ENCODE measurements around the gene LCN2.

LCN2 gene

GRCh38 chr9:128114326-128115186 is 34.7 kb upstream of the LCN2 start:
- CTCF ChIA-PET, result interaction anchor here (0.8 kb wide), 1 partner anchor 171 kb away, joined by 3 read pairs; no protein-coding TSS in a partner anchor

GRCh38 chr9:128115187-128116103 is 33.8 kb upstream of the LCN2 start:
- TF ChIP-seq BHLHE40 (IDR thresholded peaks at IDR 0.05; ENCODE audit: borderline replicate concordance) (no peak), ELF4 (IDR thresholded peaks at IDR 0.05) (no peak), LEF1 (IDR thresholded peaks at IDR 0.05; ENCODE audit: borderline replicate concordance) (no peak), ZNF384 (IDR thresholded peaks at IDR 0.05) (no peak), PKNOX1 (IDR thresholded peaks at IDR 0.05) (no peak), FOXK2 (IDR thresholded peaks at IDR 0.05) (no peak), SUZ12 (IDR thresholded peaks at IDR 0.05) (no peak), SP1 (IDR thresholded peaks at IDR 0.05) (no peak), L3MBTL2 (conservative IDR thresholded peaks at IDR 0.05) (no peak), TARDBP (IDR thresholded peaks at IDR 0.05) (no peak), FOXM1 (IDR thresholded peaks at IDR 0.05; ENCODE audit: borderline replicate concordance) (no peak), HDGF (IDR thresholded peaks at IDR 0.05; ENCODE audit: borderline replicate concordance) (no peak)
- ChIA-PET CTCF (interaction anchor here (0.7 to 1.1 kb wide), 3 partner anchors 9 to 172 kb away, joined by 3 to 4 read pairs (median 3); no protein-coding TSS in a partner anchor), POLR2A (interaction anchor here (1.2 to 1.3 kb wide), 2 partner anchors 15 to 48 kb away, joined by 3 read pairs; partner anchors contain the start of gene SLC25A25)
- DNase-seq (ENCODE audit: extremely low spot score), result no peak

More at GRCh38 chr9:128114326-128115186, 34.7 kb upstream of the LCN2 start:
- no peak for TF ChIP-seq HDGF (IDR thresholded peaks at IDR 0.05; ENCODE audit: borderline replicate concordance)
- no peak for TF ChIP-seq FOXM1 (IDR thresholded peaks at IDR 0.05; ENCODE audit: borderline replicate concordance)
- TF ChIP-seq SUZ12 (IDR thresholded peaks at IDR 0.05), result no peak
- POLR2A ChIA-PET, result interaction anchor here (1.2 kb wide), 1 partner anchor 47 kb away, joined by 3 read pairs; the partner anchor contains the start of gene SLC25A25
- DNase-seq (ENCODE audit: extremely low spot score), result no peak

- no peak for DNase-seq (ENCODE audit: extremely low spot score)
- POLR2A ChIA-PET, result interaction anchor here (1.3 kb wide), 1 partner anchor 16 kb away, joined by 3 read pairs; no protein-coding TSS in a partner anchor
- CTCF ChIA-PET, result interaction anchor here (0.7 to 1.8 kb wide), 4 partner anchors 8 to 174 kb away, joined by 3 to 12 read pairs (median 4); no protein-coding TSS in a partner anchor
- TF ChIP-seq ZNF384 (IDR thresholded peaks at IDR 0.05) (no peak), LEF1 (IDR thresholded peaks at IDR 0.05; ENCODE audit: borderline replicate concordance) (no peak), L3MBTL2 (conservative IDR thresholded peaks at IDR 0.05) (no peak), TARDBP (IDR thresholded peaks at IDR 0.05) (no peak), ARNT (IDR thresholded peaks at IDR 0.05) (no peak), BHLHE40 (IDR thresholded peaks at IDR 0.05; ENCODE audit: borderline replicate concordance) (no peak), SP1 (IDR thresholded peaks at IDR 0.05) (no peak), ELF4 (IDR thresholded peaks at IDR 0.05) (no peak), CTBP1 (IDR thresholded peaks at IDR 0.05; ENCODE audit: borderline replicate concordance) (no peak), PKNOX1 (IDR thresholded peaks at IDR 0.05) (no peak), FOXM1 (IDR thresholded peaks at IDR 0.05; ENCODE audit: borderline replicate concordance) (no peak), FOXA1 (IDR thresholded peaks at IDR 0.05) (no peak), SUZ12 (IDR thresholded peaks at IDR 0.05) (no peak), HDGF (IDR thresholded peaks at IDR 0.05; ENCODE audit: borderline replicate concordance) (no peak), NFRKB (IDR thresholded peaks at IDR 0.05) (no peak)
These were observed 32.9 kb upstream of the LCN2 start for GRCh38 chr9:128116104-128117083.

GRCh38 chr9:128117613-128118471 is 31.4 kb upstream of the LCN2 start:
- DNase-seq (ENCODE audit: extremely low spot score), result peak; percentile 89
- no peak for TF ChIP-seq FOXM1 (IDR thresholded peaks at IDR 0.05; ENCODE audit: borderline replicate concordance)
- TF ChIP-seq ARNT (IDR thresholded peaks at IDR 0.05), result peak; percentile 67
- ChIA-PET POLR2A (no interaction called here), CTCF (interaction anchor here (0.6 to 1.8 kb wide), 24 partner anchors 8 to 461 kb away, joined by 3 to 12 read pairs (median 4); partner anchors contain the start of gene SLC25A25)

GRCh38 chr9:128118472-128118857 is 30.8 kb upstream of the LCN2 start:
- TF ChIP-seq ARNT (IDR thresholded peaks at IDR 0.05) (no peak), CTBP1 (IDR thresholded peaks at IDR 0.05; ENCODE audit: borderline replicate concordance) (no peak), PKNOX1 (IDR thresholded peaks at IDR 0.05) (no peak), NFRKB (IDR thresholded peaks at IDR 0.05) (no peak), FOXM1 (IDR thresholded peaks at IDR 0.05; ENCODE audit: borderline replicate concordance) (no peak), SUZ12 (IDR thresholded peaks at IDR 0.05) (no peak), FOXA1 (IDR thresholded peaks at IDR 0.05) (no peak), L3MBTL2 (conservative IDR thresholded peaks at IDR 0.05) (no peak), BHLHE40 (IDR thresholded peaks at IDR 0.05; ENCODE audit: borderline replicate concordance) (no peak), TARDBP (IDR thresholded peaks at IDR 0.05) (no peak)
- POLR2A ChIA-PET, result no interaction called here
- CTCF ChIA-PET, result interaction anchor here (0.8 to 1.8 kb wide), 8 partner anchors 8 to 74 kb away, joined by 3 to 12 read pairs (median 6); no protein-coding TSS in a partner anchor
- no peak for DNase-seq (ENCODE audit: extremely low spot score)

All from HEK293T (cell line).